K562 (cell line): Measurements from ENCODE around the gene WFDC8. TPM values are rescaled to one million over a fixed set of nuclear protein-coding genes. Genes with fewer than 3 reads are reported as not detected.

Experiments
- ATAC-seq: fragments of 200-7000 bp; cut with Tn5 transposase; 3 replicates; pipeline ENCODE4 v1.9.1; 2020; ENCODE audit warnings: moderate library complexity
- BruUV-seq: library from RNA; stranded (reverse); fragments of 400-500 nt; replicated peaks from 2 replicates; lab custom pipeline; 2021; lab: Mats Ljungman, UMichigan
- CTCF ChIA-PET: fragments of 300-600 bp; formaldehyde crosslinking; extraction: SDS; loops from one replicate; lab custom pipeline; 2021; ENCODE audit warnings: low intra/inter-chr PET ratio; lab: Yijun Ruan, JAX
- POLR2A ChIA-PET: fragments of 300-600, 350-650 bp; sonication (Branson Sonifier 250); formaldehyde crosslinking; extraction: SDS; loops from one replicate; lab custom pipeline; 2021; ENCODE audit warnings: antibody characterized with exemption, inconsistent platforms; lab: Yijun Ruan, JAX
- DNase-seq, 4 experiments: peaks; one replicate each; pipeline versions ENCODE4 v3.0.0 to v3.0.0-alpha.2; 2011 to 2018; ENCODE audit warnings: low spot score in 3 of 4, mixed read lengths in 3 of 4; ENCODE audit errors: extremely low read depth in 1 of 4
- FAIRE-seq: peaks from 2 replicates; lab custom pipeline; 2011; peaks lifted over from hg19 to GRCh38; lab: Jason Lieb, UNC
- H2AFZ ChIP-seq: 2 replicates; pipeline ENCODE4 v1.6.0; 2011; ENCODE audit warnings: low read depth, low read length, control low read depth, inconsistent platforms
- H3K27ac ChIP-seq: fragments of 200-600 bp; 3 replicates; pipeline ENCODE4 v1.8.0; 2011; ENCODE audit warnings: low read depth, mild to moderate bottlenecking, control low read depth, inconsistent platforms, low read length, moderate library complexity, mixed read lengths; ENCODE audit errors: extremely low read depth
- H3K27me3 ChIP-seq, 2 experiments: fragments of 300-600 bp in 1 of 2; 2 replicates in 1 of 2; 3 replicates in 1 of 2; pipeline versions ENCODE4 v1.6.0 to v1.8.0; 2011; ENCODE audit warnings: inconsistent platforms in 2 of 2, low read length in 2 of 2, mild to moderate bottlenecking in 1 of 2, mixed read lengths in 1 of 2, moderate library complexity in 1 of 2; ENCODE audit not compliant: control insufficient read depth in 2 of 2, insufficient read depth in 2 of 2
- H3K36me3 ChIP-seq: fragments of 300-600 bp; 3 replicates; pipeline ENCODE4 v1.8.0; 2011; ENCODE audit warnings: mild to moderate bottlenecking, low read length, inconsistent platforms; ENCODE audit not compliant: control insufficient read depth, insufficient read depth
- H3K4me1 ChIP-seq, 2 experiments: fragments of 200-600 bp in 1 of 2; replicated peaks in 1 of 2; 2 replicates in 1 of 2; 3 replicates in 1 of 2; pipeline versions ENCODE4 v1.5.1 to v1.8.0; 2011; ENCODE audit warnings: inconsistent platforms in 2 of 2, low read length in 2 of 2, mild to moderate bottlenecking in 1 of 2, mixed read lengths in 1 of 2, moderate library complexity in 1 of 2; ENCODE audit not compliant: control insufficient read depth in 2 of 2, insufficient read depth in 2 of 2
- H3K4me2 ChIP-seq: 2 replicates; pipeline ENCODE4 v1.6.1; 2011; ENCODE audit warnings: low read length, control low read depth, inconsistent platforms, mixed read lengths; ENCODE audit not compliant: insufficient read depth
- H3K4me3 ChIP-seq: fragments of 200-600 bp; sonication (generic), shearing (Covaris generic); 2 replicates; pipeline ENCODE4 v1.5.1; 2016; ENCODE audit warnings: control low read depth, inconsistent platforms
- H3K79me2 ChIP-seq: fragments of 200-600 bp; 3 replicates; pipeline ENCODE4 v1.8.0; 2011; ENCODE audit warnings: low read length, inconsistent platforms; ENCODE audit not compliant: control insufficient read depth, insufficient read depth
- H3K9ac ChIP-seq, 2 experiments: 2 replicates each; pipeline versions ENCODE4 v1.6.0 to v1.6.1; 2011; ENCODE audit warnings: low read depth in 2 of 2, low read length in 2 of 2, control low read depth in 1 of 2, inconsistent platforms in 1 of 2, mild to moderate bottlenecking in 1 of 2, mixed read lengths in 1 of 2; ENCODE audit not compliant: insufficient read depth in 1 of 2
- H3K9me1 ChIP-seq: one replicate; pipeline ENCODE4 v1.6.0; 2011; ENCODE audit warnings: inconsistent platforms, mild to moderate bottlenecking, low read length, moderate library complexity; ENCODE audit not compliant: control insufficient read depth, insufficient read depth
- H3K9me3 ChIP-seq: replicated peaks from 2 replicates; pipeline ENCODE4 v1.5.1; 2011; ENCODE audit warnings: low read depth, low read length, inconsistent platforms; ENCODE audit not compliant: control insufficient read depth, insufficient read depth
- H4K20me1 ChIP-seq: replicated peaks from 2 replicates; pipeline ENCODE4 v1.6.1; 2011; ENCODE audit warnings: low read length, inconsistent platforms, mixed read lengths; ENCODE audit not compliant: control insufficient read depth, insufficient read depth
- ARID1B ChIP-seq: fragments of 450-650 bp; IDR thresholded peaks from 2 replicates; pipeline ENCODE4 v1.6.1; 2016; ENCODE audit warnings: antibody characterized with exemption, mild to moderate bottlenecking, inconsistent platforms
- RAD21 ChIP-seq, 2 experiments: fragments of 250-450 bp in 1 of 2; fragments of 450-650 bp in 1 of 2; sonication (Bioruptor Pico) in 1 of 2; formaldehyde crosslinking in 1 of 2; IDR thresholded peaks in 1 of 2; conservative IDR thresholded peaks in 1 of 2; 2 replicates each; pipeline versions ENCODE4 v1.4.0 to v1.8.0; 2020 to 2022; ENCODE audit warnings: mild to moderate bottlenecking in 2 of 2, moderate library complexity in 1 of 2
- RBM39 ChIP-seq: fragments of 200-400 bp; formaldehyde crosslinking; optimal IDR thresholded peaks from 2 replicates; pipeline ENCODE3; 2018; ENCODE audit warnings: low read depth, low read length
- SRSF9 ChIP-seq: fragments of 200-400 bp; formaldehyde crosslinking; IDR thresholded peaks from 2 replicates; pipeline ENCODE4 v1.6.1; 2017; ENCODE audit warnings: low read depth, low read length, borderline replicate concordance
- WGBS: fragments of 100-300 bp; shearing (Covaris generic); methylation state at CpG from one replicate; pipeline ENCODE4 v1.1.6; 2016; ENCODE audit warnings: low coverage, mixed read lengths; ENCODE audit not compliant: insufficient coverage; ENCODE audit errors: missing lambda C conversion rate; 5-methylcytosine and 5-hydroxymethylcytosine counted together
- in situ Hi-C: fragments of 300-500 bp; cut with MboI; formaldehyde crosslinking; loops from 4 replicates; pipeline ENCODE4 v1.15.0; 2018; ENCODE audit warnings: inconsistent platforms, mixed read lengths
- intact Hi-C: fragments of 100-400 bp; cut with micrococcal nuclease; formaldehyde crosslinking; loops from 2 replicates; pipeline ENCODE4 v1.14.2; 2022
- polyA plus RNA-seq, 8 experiments: library from polyadenylated mRNA; depleted of rRNA in 4 of 8; stranded (reverse) in 5 of 8; unstranded in 3 of 8; fragments of >200 nt; fragmentation: Nextera tagmentation in 2 of 8; fragmentation: Illumina TruSeq in 1 of 8; extraction: Ambion mirVana in 2 of 8; extraction: Trizol in 1 of 8; gene quantifications; 2 replicates each; pipeline versions ENCODE4 v1.2.1 to v1.2.3, GENCODE V29; 2011 to 2014; ENCODE audit warnings: inconsistent platforms in 1 of 8, missing spikeins in 1 of 8
- total RNA-seq, 7 experiments: library from RNA; depleted of rRNA in 6 of 7; stranded (reverse); fragments of >200 nt in 6 of 7; fragmentation: Illumina TruSeq in 2 of 7; extraction: Trizol in 2 of 7; gene quantifications; 2 replicates each; pipeline versions ENCODE4 v1.2.1 to v1.2.3, GENCODE V29; 2011 to 2021; ENCODE audit warnings: low replicate concordance in 1 of 7
- TF ChIP-seq, protein P1 (sequence below): sonication (generic); formaldehyde crosslinking; IDR thresholded peaks from 2 replicates; pipeline ENCODE4 v1.8.1; 2023; ENCODE audit warnings: mild to moderate bottlenecking, missing genetic modification reagents, moderate library complexity
- TF ChIP-seq, protein P2 (sequence below), 2 experiments: fragments of 450-650 bp; formaldehyde crosslinking in 1 of 2; IDR thresholded peaks; 2 replicates each; pipeline versions ENCODE4 v1.4.0 to v1.6.1; 2014 to 2020; ENCODE audit warnings: mild to moderate bottlenecking in 2 of 2, borderline replicate concordance in 1 of 2, low read depth in 1 of 2
- TF ChIP-seq, protein P3 (sequence below), 3 experiments: IDR thresholded peaks in 2 of 3; conservative IDR thresholded peaks in 1 of 3; 2 replicates each; pipeline ENCODE4 v1.5.1; 2011 to 2012; ENCODE audit warnings: low read length in 3 of 3, mild to moderate bottlenecking in 3 of 3, control low read depth in 2 of 3, improper control_type of control experiment in 1 of 3, inconsistent platforms in 1 of 3, low read depth in 1 of 3, mixed read lengths in 1 of 3, moderate library complexity in 1 of 3; ENCODE audit not compliant: insufficient read depth in 2 of 3

Gene WFDC8
- total and polyA plus RNA-seq, 9 of the 15 experiments (the other 6 are each of a cell fraction or from before 2014, with no cell fraction given) = not detected

DNA sequence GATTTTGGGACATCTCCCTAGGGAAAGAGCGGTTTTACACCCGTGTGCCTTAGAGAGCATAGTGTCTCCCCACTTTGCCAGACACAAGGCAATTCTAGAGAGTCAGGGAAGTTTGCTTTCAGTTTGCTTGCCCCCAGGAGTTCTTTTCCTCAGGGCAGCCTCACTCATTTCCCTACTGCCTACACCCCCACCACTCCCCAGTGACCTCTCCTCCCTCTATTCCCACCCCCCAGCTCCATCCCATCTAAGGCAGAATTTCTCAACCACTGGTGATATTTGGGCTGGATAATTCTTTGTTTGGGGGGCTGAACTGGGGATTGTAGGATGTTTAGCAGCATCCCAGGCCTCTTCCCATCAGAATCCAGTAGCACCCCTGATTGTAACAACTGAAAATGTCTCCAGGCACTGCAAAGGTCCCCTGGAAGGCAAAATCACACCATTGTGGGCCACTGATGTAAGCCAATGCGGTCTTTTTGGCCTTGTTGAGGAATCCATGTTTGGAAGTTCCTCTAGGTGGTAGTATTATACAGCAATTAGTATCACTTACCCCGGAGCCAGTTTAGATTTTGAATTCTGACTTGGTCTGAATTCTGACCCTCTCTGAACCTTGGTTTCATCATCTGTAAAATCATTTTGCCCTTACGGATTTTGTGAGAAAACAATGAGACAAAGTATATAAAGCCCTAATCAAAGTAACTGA lies 33.2 kb downstream of the WFDC8 start:
- intact Hi-C loops = loop anchor here (1.0 to 10.0 kb wide), 2 partner anchors 225 to 231 kb away; no protein-coding TSS in a partner anchor
- no peaks in the 10 kb centered on the region for H3K9me3 ChIP-seq
- TF ChIP-seq, protein P1, sequence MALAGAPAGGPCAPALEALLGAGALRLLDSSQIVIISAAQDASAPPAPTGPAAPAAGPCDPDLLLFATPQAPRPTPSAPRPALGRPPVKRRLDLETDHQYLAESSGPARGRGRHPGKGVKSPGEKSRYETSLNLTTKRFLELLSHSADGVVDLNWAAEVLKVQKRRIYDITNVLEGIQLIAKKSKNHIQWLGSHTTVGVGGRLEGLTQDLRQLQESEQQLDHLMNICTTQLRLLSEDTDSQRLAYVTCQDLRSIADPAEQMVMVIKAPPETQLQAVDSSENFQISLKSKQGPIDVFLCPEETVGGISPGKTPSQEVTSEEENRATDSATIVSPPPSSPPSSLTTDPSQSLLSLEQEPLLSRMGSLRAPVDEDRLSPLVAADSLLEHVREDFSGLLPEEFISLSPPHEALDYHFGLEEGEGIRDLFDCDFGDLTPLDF (CRISPR knock-in tag) = no peak
- TF ChIP-seq RBM39 (no peak), RAD21 (CRISPR knock-in tag; conservative IDR thresholded peaks at IDR 0.05 in 1 of 2, IDR thresholded peaks at IDR 0.05 in 1 of 2) (peak; percentile 62 to 67), ARID1B (no peak), SRSF9 (no peak)
- TF ChIP-seq, protein P2, sequence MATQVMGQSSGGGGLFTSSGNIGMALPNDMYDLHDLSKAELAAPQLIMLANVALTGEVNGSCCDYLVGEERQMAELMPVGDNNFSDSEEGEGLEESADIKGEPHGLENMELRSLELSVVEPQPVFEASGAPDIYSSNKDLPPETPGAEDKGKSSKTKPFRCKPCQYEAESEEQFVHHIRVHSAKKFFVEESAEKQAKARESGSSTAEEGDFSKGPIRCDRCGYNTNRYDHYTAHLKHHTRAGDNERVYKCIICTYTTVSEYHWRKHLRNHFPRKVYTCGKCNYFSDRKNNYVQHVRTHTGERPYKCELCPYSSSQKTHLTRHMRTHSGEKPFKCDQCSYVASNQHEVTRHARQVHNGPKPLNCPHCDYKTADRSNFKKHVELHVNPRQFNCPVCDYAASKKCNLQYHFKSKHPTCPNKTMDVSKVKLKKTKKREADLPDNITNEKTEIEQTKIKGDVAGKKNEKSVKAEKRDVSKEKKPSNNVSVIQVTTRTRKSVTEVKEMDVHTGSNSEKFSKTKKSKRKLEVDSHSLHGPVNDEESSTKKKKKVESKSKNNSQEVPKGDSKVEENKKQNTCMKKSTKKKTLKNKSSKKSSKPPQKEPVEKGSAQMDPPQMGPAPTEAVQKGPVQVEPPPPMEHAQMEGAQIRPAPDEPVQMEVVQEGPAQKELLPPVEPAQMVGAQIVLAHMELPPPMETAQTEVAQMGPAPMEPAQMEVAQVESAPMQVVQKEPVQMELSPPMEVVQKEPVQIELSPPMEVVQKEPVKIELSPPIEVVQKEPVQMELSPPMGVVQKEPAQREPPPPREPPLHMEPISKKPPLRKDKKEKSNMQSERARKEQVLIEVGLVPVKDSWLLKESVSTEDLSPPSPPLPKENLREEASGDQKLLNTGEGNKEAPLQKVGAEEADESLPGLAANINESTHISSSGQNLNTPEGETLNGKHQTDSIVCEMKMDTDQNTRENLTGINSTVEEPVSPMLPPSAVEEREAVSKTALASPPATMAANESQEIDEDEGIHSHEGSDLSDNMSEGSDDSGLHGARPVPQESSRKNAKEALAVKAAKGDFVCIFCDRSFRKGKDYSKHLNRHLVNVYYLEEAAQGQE (IDR thresholded peaks at IDR 0.05; ENCODE audit: borderline replicate concordance) = peak; percentile 33; the same call in 1 of the 2 replicates
- TF ChIP-seq, protein P2 (CRISPR knock-in tag; IDR thresholded peaks at IDR 0.05; ENCODE audit: low read depth) = no peak
- TF ChIP-seq, protein P3, sequence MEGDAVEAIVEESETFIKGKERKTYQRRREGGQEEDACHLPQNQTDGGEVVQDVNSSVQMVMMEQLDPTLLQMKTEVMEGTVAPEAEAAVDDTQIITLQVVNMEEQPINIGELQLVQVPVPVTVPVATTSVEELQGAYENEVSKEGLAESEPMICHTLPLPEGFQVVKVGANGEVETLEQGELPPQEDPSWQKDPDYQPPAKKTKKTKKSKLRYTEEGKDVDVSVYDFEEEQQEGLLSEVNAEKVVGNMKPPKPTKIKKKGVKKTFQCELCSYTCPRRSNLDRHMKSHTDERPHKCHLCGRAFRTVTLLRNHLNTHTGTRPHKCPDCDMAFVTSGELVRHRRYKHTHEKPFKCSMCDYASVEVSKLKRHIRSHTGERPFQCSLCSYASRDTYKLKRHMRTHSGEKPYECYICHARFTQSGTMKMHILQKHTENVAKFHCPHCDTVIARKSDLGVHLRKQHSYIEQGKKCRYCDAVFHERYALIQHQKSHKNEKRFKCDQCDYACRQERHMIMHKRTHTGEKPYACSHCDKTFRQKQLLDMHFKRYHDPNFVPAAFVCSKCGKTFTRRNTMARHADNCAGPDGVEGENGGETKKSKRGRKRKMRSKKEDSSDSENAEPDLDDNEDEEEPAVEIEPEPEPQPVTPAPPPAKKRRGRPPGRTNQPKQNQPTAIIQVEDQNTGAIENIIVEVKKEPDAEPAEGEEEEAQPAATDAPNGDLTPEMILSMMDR (IDR thresholded peaks at IDR 0.05 in 2 of 3, conservative IDR thresholded peaks at IDR 0.05 in 1 of 3; ENCODE audit: insufficient read depth in 2 of 3, low read depth in 1 of 3, low read length in 3 of 3) = peak; percentile 34 to 59 (median 47); a peak in 3 of 6 replicates

More for the DNA sequence above, 33.2 kb downstream of the WFDC8 start:
- Histone ChIP-seq H3K4me1 (no peaks in the 10 kb centered on the region), H3K9me1 (no peaks in the 10 kb centered on the region), H3K9ac (no peak overlapping the region), H3K4me2 (no peak overlapping the region), H3K79me2 (no peaks in the 10 kb centered on the region), H2AFZ (no peak overlapping the region), H3K27me3 (peaks cover 0 to 7% of the 10 kb centered on the region in 2 experiments; a peak in 2 of 5 replicates), H4K20me1 (no peaks in the 10 kb centered on the region), H3K27ac (no peak overlapping the region), H3K36me3 (no peaks in the 10 kb centered on the region), H3K4me3 (no peak overlapping the region)
- no peak for FAIRE-seq
- POLR2A ChIA-PET = interaction anchor here (0.6 kb wide), 1 partner anchor 406 kb away, joined by 4 read pairs; no protein-coding TSS in a partner anchor
- peak; percentile 16 to 31 (median 28) for DNase-seq
- BruUV-seq = no TSS peak
- in situ Hi-C loops = no loop called here
- WGBS = 0% methylated on average over 5 of the region's 5 CpGs
- CTCF ChIA-PET = interaction anchor here (2.7 kb wide), 1 partner anchor 226 kb away, joined by 24 read pairs; no protein-coding TSS in a partner anchor
- ATAC-seq = peak; percentile 75
